ENCODE measurements around the gene MYO1B. TPM values are rescaled to one million over a fixed set of nuclear protein-coding genes. Genes with fewer than 3 reads are reported as not detected.

MYO1B gene
- total RNA-seq, 1 donor from 2014 or later = 18.9 TPM

- DNase-seq (ENCODE audit: missing footprints) = no peak
- intact Hi-C loops (cut with DNase I) = loop anchor here (5.0 kb wide), 1 partner anchor 41 kb away; no protein-coding TSS in a partner anchor
- no peak for ATAC-seq
These were observed 62.8 kb downstream of the MYO1B start for GRCh38 chr2:191308026-191308425.

- intact Hi-C loops (cut with DNase I) = no loop called here
- DNase-seq (ENCODE audit: missing footprints) (no peak), ATAC-seq (no peak)
These were observed 66.0 kb downstream of the MYO1B start for GRCh38 chr2:191311156-191311555.

DNA sequence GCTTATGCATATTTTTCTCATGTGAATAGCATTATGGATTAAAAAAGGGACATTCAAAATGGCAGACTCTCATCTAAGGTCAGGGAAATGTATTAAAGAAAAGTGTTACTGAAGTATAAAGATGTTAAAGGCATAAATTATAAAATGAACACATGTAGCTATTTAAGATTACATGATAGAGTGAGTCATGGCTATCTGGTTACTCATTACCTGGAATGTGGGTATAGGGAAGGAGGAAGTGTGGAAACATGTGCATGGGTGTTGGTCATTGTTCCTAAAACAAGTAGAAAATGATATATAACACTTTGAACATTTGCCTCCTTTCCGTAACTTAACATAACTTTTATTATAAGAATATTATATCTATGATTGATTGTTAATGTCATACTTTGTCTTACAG is 66.4 kb downstream of the MYO1B start:
- intact Hi-C loops (cut with DNase I) = no loop called here
- ATAC-seq = no peak

DNA sequence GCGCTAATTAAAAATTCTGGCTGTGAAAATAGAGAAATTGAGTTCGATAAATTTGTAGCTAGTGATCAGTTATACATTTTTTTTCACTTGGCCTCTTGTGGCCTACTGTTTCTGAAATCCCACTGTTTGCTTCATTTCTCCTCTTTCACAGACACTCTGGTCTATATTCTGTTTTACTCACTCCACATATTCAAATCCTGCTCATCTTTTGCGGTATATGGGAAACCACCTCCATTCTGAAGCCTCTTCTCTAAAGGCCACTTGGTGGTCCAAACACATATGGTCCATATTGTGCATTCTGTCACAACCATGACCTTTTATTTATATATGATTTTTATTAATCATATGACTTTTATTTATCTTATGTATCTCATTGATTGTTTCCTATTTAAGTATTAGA is 67.0 kb downstream of the MYO1B start:
- ATAC-seq (no peak), DNase-seq (ENCODE audit: missing footprints) (no peak)
- intact Hi-C loops (cut with DNase I) = no loop called here

More for the DNA sequence above, 66.4 kb downstream of the MYO1B start:
- no peak for DNase-seq (ENCODE audit: missing footprints)

DNA sequence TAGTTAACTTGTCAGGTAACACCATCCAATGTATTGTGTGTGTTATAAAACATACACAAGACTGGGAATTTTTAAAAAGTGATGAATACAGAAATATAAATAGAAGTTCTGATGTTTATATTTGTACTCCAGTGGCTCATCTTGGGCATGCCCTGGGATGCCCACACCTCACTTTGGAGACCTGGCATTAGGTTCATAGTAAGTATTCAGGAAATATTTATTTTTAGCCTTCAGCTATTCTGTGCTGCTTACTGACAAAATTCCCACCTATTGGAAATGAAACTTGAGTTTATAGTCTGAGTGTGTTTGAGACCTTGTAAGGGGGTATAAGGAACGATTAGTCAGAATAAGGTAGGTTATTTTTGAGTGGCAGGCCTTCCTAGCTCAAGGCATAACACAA is 67.5 kb downstream of the MYO1B start:
- intact Hi-C loops (cut with DNase I) = no loop called here
- ATAC-seq (no peak), DNase-seq (ENCODE audit: missing footprints) (no peak)

- ATAC-seq (no peak), DNase-seq (ENCODE audit: missing footprints) (no peak)
- intact Hi-C loops (cut with DNase I) = no loop called here
These were observed 69.6 kb downstream of the MYO1B start for GRCh38 chr2:191314697-191315364.

GRCh38 chr2:191315365-191315752 is 70.2 kb downstream of the MYO1B start:
- intact Hi-C loops (cut with DNase I) = no loop called here
- DNase-seq (ENCODE audit: missing footprints) (no peak), ATAC-seq (no peak)

- DNase-seq (ENCODE audit: missing footprints) = no peak
- intact Hi-C loops (cut with DNase I) = no loop called here
- ATAC-seq = no peak
These were observed 71.2 kb downstream of the MYO1B start for GRCh38 chr2:191316246-191316994.

DNA sequence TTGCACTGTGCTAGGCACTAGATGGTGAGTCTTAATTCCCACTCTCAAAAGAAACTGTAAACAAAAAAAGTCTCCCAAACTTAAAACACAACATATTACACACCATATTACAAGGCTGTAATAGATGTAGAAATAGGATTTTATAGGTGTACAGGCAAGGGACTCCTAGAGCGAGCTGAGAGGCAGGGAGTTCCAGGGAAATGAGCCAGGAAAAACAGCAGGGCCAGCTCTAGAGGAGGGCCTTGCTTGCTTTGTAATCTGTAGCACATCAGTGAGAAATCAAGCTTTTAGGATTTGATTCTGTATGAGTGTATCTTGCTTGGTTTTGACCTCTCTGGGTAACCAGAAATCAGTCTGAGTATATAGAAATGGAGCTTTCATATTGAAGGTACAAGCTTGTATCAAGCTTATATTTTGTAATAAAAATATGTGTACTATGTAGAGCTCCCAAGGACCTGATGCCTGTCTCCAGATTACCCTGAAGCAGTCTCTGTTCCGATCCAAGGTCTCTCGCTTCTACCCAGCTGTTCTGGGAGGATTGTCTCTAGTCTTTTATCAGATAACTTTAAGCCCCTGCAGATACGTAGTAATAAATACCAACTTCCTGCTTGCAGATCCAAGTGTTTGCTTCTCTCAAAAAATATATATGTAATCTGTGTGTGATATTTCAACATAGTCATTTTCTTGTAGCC is 73.0 kb downstream of the MYO1B start:
- DNase-seq (ENCODE audit: missing footprints) (no peak), ATAC-seq (peak; percentile 79)

DNA sequence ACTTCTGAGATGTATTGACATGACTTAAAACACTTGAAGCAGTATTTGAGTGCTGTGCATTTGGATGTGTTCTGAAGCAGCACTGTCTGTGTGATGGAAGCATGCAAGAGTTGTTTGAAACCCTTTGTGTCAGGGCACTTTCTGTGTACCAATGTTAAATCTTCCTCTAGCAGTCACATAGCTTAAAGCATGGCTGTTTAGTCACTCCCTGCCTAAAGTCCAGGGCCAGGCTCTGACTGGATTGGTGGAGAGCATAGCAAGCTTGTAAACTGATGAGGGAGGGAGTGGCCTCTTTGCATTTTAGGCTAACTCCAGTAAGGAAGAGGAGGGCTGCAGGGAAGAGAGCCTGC is 73.5 kb downstream of the MYO1B start:
- ATAC-seq (peak; percentile 33), DNase-seq (ENCODE audit: missing footprints) (no peak)
- intact Hi-C loops (cut with DNase I) = no loop called here

More for the DNA sequence above, 73.0 kb downstream of the MYO1B start:
- intact Hi-C loops (cut with DNase I) = no loop called here

DNA sequence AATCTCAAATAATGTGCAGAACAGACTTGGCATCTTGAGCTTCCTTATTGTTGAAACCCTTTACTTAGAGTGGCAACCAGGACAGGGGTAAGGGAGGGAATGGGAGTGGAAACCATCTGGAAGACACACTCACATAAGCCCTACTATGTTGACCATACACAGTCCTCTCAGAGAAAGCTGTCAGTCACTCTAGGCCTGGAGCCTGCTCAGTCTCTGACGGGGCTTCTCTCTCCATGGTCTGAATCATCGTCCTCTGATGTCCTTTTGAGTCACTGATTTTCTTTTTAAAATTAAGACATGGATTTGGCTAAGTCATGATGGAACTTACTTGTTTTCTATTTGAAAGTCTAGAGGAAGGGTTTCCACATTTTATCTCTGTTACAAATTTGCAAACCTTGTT is 74.0 kb downstream of the MYO1B start:
- intact Hi-C loops (cut with DNase I) = no loop called here
- ATAC-seq (peak; percentile 35), DNase-seq (ENCODE audit: missing footprints) (no peak)

GRCh38 chr2:191320881-191321280 is 75.7 kb downstream of the MYO1B start:
- ATAC-seq (no peak), DNase-seq (ENCODE audit: missing footprints) (no peak)
- intact Hi-C loops (cut with DNase I) = no loop called here

GRCh38 chr2:191321861-191322662 is 76.9 kb downstream of the MYO1B start:
- intact Hi-C loops (cut with DNase I) = no loop called here
- ATAC-seq = peak; percentile 80
- no peak for DNase-seq (ENCODE audit: missing footprints)

- no peak for DNase-seq (ENCODE audit: missing footprints)
- no peak for ATAC-seq
- intact Hi-C loops (cut with DNase I) = no loop called here
These were observed 77.8 kb downstream of the MYO1B start for GRCh38 chr2:191322828-191323506.

DNA sequence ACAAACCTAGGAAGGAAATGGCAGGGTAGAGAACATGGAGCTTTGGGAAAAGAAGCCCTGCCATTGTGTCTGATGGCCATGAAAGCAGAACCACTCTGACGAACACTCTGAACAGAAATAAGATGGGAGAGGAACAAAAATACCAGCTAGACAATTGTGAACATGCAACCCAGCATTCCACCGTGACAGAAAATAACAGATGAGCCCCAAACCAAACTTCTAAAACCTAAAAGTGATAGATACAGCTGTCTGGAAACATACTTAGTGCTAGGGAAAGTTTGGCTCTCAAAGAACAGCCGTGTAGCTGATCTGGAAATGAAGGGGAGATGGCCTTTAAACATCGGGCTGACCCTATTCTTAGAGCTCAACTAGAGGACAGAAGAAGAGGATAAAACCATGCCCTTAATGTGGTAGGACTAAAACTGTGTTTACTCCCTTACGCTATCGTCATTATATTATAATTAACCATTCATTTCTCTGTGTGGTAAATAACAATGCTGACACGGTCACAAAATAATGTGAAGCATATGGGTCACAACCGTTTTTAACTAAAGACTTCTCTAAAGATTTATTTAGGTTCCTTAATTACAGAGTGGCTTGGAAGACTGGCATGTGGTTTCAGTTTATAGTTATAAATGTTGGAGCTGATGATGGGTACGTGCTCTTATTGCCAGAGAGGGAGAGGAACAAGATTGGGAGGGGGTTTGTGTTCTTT is 80.6 kb downstream of the MYO1B start:
- DNase-seq (ENCODE audit: missing footprints) = no peak
- no peak for ATAC-seq
- intact Hi-C loops (cut with DNase I) = no loop called here

DNA sequence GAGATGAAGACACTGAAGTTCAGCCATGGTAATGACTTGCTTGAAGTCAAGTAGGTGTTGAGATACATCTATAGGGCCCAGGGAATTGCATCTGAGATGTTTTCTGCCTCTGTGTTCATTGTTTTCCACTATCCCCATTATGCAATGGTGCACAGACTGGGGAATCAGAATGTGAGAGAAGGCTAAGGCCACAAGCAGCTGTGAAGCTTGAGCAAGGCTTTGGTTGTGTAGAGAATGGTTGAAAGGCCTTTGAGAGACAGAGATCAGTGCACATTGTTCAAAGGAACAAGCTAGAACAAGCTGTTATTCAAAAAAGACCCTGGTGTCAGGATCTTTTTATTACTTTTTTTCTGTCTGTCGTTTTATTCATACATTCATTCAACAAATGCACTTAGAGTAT is 82.3 kb downstream of the MYO1B start:
- intact Hi-C loops (cut with DNase I) = no loop called here
- DNase-seq (ENCODE audit: missing footprints) = no peak
- no peak for ATAC-seq

- ATAC-seq (no peak), DNase-seq (ENCODE audit: missing footprints) (no peak)
- intact Hi-C loops (cut with DNase I) = no loop called here
These were observed 83.1 kb downstream of the MYO1B start for GRCh38 chr2:191328150-191328809.

DNA sequence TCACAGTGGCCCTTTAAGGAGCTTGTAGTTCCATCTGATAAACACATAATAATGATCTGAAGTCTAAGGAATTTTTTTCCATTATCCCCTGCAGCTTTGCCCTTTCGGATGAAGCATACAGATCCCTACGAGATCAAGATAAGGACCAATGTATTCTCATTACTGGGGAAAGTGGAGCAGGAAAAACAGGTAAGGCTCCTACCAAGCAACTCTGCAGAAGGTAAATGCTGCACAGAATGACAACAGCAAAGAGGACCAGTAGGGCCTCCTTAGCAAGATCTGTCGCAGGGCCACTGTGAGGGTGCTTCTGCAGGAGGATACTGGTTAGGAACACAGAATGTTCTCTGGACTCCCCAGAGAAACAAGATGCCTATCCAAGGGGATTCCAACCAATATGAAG is 84.6 kb downstream of the MYO1B start:
- DNase-seq (ENCODE audit: missing footprints) = no peak
- intact Hi-C loops (cut with DNase I) = no loop called here
- ATAC-seq = no peak

Measured in Right ventricle myocardium inferior (tissue), 1 donor.